ENCODE results near the gene RETN.

RETN gene

GRCh38 chr19:7685546-7686445, 16.9 kb downstream of the RETN start:
- DNase-seq = no peak

- no peak for DNase-seq
Observed at GRCh38 chr19:7687177-7687576, 18.3 kb downstream of the RETN start.

GRCh38 chr19:7689165-7689564, 20.3 kb downstream of the RETN start:
- DNase-seq = no peak

- DNase-seq = no peak
Observed at GRCh38 chr19:7690779-7691258, 22.0 kb downstream of the RETN start.

GRCh38 chr19:7691497-7691896, 22.6 kb downstream of the RETN start:
- no peak for DNase-seq

- no peak for DNase-seq
Observed at GRCh38 chr19:7692417-7693088, 23.7 kb downstream of the RETN start.

GRCh38 chr19:7694499-7694898, 25.6 kb downstream of the RETN start:
- no peak for DNase-seq

GRCh38 chr19:7697721-7698287, 29.0 kb downstream of the RETN start:
- no peak for DNase-seq

- no peak for DNase-seq
Observed at GRCh38 chr19:7698583-7698982, 29.7 kb downstream of the RETN start.

- DNase-seq = no peak
Observed at GRCh38 chr19:7699003-7699402, 30.2 kb downstream of the RETN start.

- DNase-seq = no peak
Observed at GRCh38 chr19:7699417-7700401, 30.9 kb downstream of the RETN start.

- DNase-seq = no peak
Observed at GRCh38 chr19:7701049-7701653, 32.3 kb downstream of the RETN start.

GRCh38 chr19:7701654-7702457, 33.0 kb downstream of the RETN start, which contains the start of gene FCER2:
Gene FCER2 (minus strand): TSS chr19:7702131. CDS start chr19:7699760, 2,371 bp downstream.
- DNase-seq = no peak

- DNase-seq = no peak
Observed at GRCh38 chr19:7703332-7703731, 34.5 kb downstream of the RETN start.

- no peak for DNase-seq
Observed at GRCh38 chr19:7704280-7705060, 35.6 kb downstream of the RETN start.

GRCh38 chr19:7705387-7706187, 36.7 kb downstream of the RETN start:
- DNase-seq = no peak

GRCh38 chr19:7706188-7706954, 37.5 kb downstream of the RETN start:
- DNase-seq = no peak

- no peak for DNase-seq
Observed at GRCh38 chr19:7706955-7707456, 38.2 kb downstream of the RETN start.

All from T1000 (cell line).